Fibroblast of mammary gland (primary cell): ENCODE measurements around the gene WDR20.
A peak's percentile ranks its signal among the peaks of the same experiment; 100 is the strongest.

Source experiments
- DNase-seq: peaks from one replicate; pipeline ENCODE4 v3.0.0-alpha.2; 2010; ENCODE audit warnings: low read depth
- H3K4me3 ChIP-seq: 2 replicates; pipeline ENCODE4 v1.5.1; 2011; ENCODE audit warnings: low read depth, mild to moderate bottlenecking, low read length, moderate library complexity; ENCODE audit not compliant: control insufficient read depth
- CTCF ChIP-seq: conservative IDR thresholded peaks from 2 replicates; pipeline ENCODE4 v1.5.1; 2011; ENCODE audit warnings: low read depth, low read length, inconsistent platforms; ENCODE audit not compliant: control insufficient read depth, insufficient read depth

WDR20 gene

DNA sequence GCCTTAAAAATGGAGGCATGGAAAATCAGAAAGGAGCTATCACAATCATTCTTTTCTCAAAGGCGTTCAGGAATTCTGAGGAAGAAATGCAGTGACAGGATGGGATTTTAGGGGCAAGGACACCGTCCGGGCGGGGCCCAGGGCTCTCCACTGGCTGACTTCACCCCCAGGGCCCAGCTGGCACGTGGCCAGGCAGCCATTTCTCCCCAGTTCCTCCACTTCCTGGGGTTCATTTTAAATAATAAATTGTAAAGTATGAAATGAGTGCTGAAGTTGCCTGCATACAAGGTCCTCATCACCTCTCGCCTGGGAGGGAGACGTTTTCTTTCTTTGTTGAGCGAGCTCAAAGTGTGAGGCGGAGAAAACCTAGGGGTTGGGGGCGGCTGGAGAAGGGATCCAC, 73.8 kb downstream of the WDR20 start:
- H3K4me3 ChIP-seq = no peak overlapping the region
- DNase-seq = no peak
- TF ChIP-seq CTCF = no peak

GRCh38 chr14:102213984-102214658, 74.4 kb downstream of the WDR20 start:
- H3K4me3 ChIP-seq = no peak overlapping the region
- peak; percentile 31 for DNase-seq
- peak; percentile 35 for TF ChIP-seq CTCF

- no peak overlapping the region for H3K4me3 ChIP-seq
- no peak for TF ChIP-seq CTCF
- DNase-seq = peak; percentile 85
Measured at GRCh38 chr14:102215071-102215470, 75.4 kb downstream of the WDR20 start.

- DNase-seq = peak; percentile 42
- H3K4me3 ChIP-seq = no peak overlapping the region
- no peak for TF ChIP-seq CTCF
Measured at GRCh38 chr14:102215576-102216250, 76.0 kb downstream of the WDR20 start.

DNA sequence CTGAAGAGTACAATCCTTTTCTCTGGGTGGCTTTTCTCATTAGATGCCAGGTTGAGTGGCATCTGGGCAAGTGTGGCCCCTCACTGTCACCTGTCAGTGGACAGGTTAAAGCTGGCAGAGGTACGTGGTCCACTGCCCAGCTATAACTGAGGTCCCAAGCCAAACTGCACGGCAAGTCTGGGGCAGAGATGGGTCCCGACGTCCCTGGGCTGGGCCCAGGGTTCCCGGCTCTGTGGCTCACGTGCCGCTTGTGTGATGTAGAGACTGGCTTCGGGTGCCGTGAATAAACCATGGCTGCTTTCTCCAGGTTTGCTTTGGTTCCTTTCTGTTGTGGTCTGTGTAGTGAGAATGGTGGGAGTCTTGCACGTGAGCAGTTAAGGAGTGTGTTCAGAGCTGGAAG, 77.7 kb downstream of the WDR20 start:
- TF ChIP-seq CTCF = no peak
- DNase-seq = no peak
- H3K4me3 ChIP-seq = no peak overlapping the region

DNA sequence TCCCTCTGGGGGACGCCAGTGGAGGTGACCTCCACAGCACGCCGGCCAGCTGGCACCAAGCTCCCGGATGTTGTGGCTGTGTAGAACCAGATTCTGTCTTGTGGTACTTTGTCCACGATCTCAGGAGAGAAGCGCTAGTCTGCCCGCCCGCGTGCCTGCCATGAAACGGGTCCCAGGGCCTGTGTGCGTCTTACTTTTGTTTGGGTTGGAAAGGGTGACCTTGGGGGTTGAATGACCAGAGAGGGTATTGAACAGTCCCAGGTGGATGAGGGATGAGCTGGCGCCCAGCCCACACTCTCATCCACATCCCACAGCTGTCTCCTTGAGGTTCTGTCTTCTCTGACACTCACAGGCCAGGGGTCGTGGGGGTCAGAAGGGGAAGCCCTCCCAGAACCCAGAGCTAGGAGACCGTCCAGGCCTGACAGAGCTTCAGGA, 78.3 kb downstream of the WDR20 start:
- DNase-seq = no peak
- H3K4me3 ChIP-seq = no peak overlapping the region
- TF ChIP-seq CTCF = no peak
